Choroid plexus epithelial cell (primary cell): Measurements from ENCODE around the gene AP4E1.

Experiments used
- DNase-seq: peaks from one replicate; pipeline ENCODE4 v3.0.0-alpha.2; 2010; ENCODE audit warnings: low read depth
- H3K4me3 ChIP-seq: 2 replicates; pipeline ENCODE4 v1.5.1; 2011; ENCODE audit warnings: low read depth, mild to moderate bottlenecking, control low read depth, low read length, moderate library complexity
- CTCF ChIP-seq: conservative IDR thresholded peaks from 2 replicates; pipeline ENCODE4 v1.5.1; 2011; ENCODE audit warnings: low read depth, mild to moderate bottlenecking, control low read depth, inconsistent platforms, low read length, moderate library complexity

Gene AP4E1

GRCh38 chr15:50880651-50881114, 27.8 kb upstream of the AP4E1 start:
- peak; percentile 78 for DNase-seq
- no peak overlapping the region for H3K4me3 ChIP-seq
- no peak for TF ChIP-seq CTCF

- TF ChIP-seq CTCF, result no peak
- H3K4me3 ChIP-seq, result no peak overlapping the region
- DNase-seq, result no peak
These were observed 27.1 kb upstream of the AP4E1 start for GRCh38 chr15:50881121-50882048.

- peak; percentile 73 for DNase-seq
- TF ChIP-seq CTCF, result no peak
- no peak overlapping the region for H3K4me3 ChIP-seq
These were observed 24.6 kb upstream of the AP4E1 start for GRCh38 chr15:50883903-50884302.

GRCh38 chr15:50884540-50884939, 23.9 kb upstream of the AP4E1 start:
- no peak for TF ChIP-seq CTCF
- peak; percentile 35 for DNase-seq
- H3K4me3 ChIP-seq, result no peak overlapping the region

- TF ChIP-seq CTCF, result no peak
- no peak overlapping the region for H3K4me3 ChIP-seq
- no peak for DNase-seq
These were observed 22.4 kb upstream of the AP4E1 start for GRCh38 chr15:50886139-50886467.

- DNase-seq, result no peak
- H3K4me3 ChIP-seq, result no peak overlapping the region
- no peak for TF ChIP-seq CTCF
These were observed 21.7 kb upstream of the AP4E1 start for GRCh38 chr15:50886611-50887345.
